H9 (cell line): Measurements from ENCODE around the gene GALNT9. TPM values are rescaled to one million over a fixed set of nuclear protein-coding genes. Genes with fewer than 3 reads are reported as not detected.

Source experiments
- DNase-seq: peaks from one replicate; pipeline ENCODE4 v3.0.0-alpha.2; 2017
- H2AFZ ChIP-seq: one replicate; pipeline ENCODE4 v1.6.1; 2013; ENCODE audit warnings: mild to moderate bottlenecking, low read length, control low read depth, moderate library complexity
- H2AK5ac ChIP-seq: 2 replicates; pipeline ENCODE4 v1.6.1; 2013; ENCODE audit warnings: low read length, control low read depth, mixed read lengths; ENCODE audit not compliant: insufficient read length
- H2BK120ac ChIP-seq: one replicate; pipeline ENCODE4 v1.6.1; 2013; ENCODE audit warnings: low read depth, mild to moderate bottlenecking, low read length, control low read depth, inconsistent platforms; ENCODE audit not compliant: poor library complexity, severe bottlenecking
- H2BK12ac ChIP-seq: 2 replicates; pipeline ENCODE4 v1.6.1; 2013; ENCODE audit warnings: low read length, control low read depth, mixed read lengths, low read depth; ENCODE audit not compliant: insufficient read length
- H2BK15ac ChIP-seq: 2 replicates; pipeline ENCODE4 v1.6.1; 2013; ENCODE audit warnings: low read depth, low read length, control low read depth
- H2BK20ac ChIP-seq: one replicate; pipeline ENCODE4 v1.6.1; 2013; ENCODE audit warnings: low read depth, mild to moderate bottlenecking, low read length, control low read depth, inconsistent platforms; ENCODE audit not compliant: poor library complexity, severe bottlenecking
- H2BK5ac ChIP-seq: 2 replicates; pipeline ENCODE4 v1.6.1; 2013; ENCODE audit warnings: low read length, control low read depth, mixed read lengths; ENCODE audit not compliant: insufficient read length
- H3K14ac ChIP-seq: 2 replicates; pipeline ENCODE4 v1.6.1; 2013; ENCODE audit warnings: low read length, control low read depth; ENCODE audit not compliant: insufficient read depth
- H3K18ac ChIP-seq: 2 replicates; pipeline ENCODE4 v1.6.1; 2013; ENCODE audit warnings: low read depth, mild to moderate bottlenecking, mixed read lengths, low read length, control low read depth; ENCODE audit not compliant: insufficient read length
- H3K23ac ChIP-seq: 2 replicates; pipeline ENCODE4 v1.6.1; 2013; ENCODE audit warnings: low read length, control low read depth, mixed read lengths, low read depth; ENCODE audit not compliant: insufficient read length
- H3K23me2 ChIP-seq: 2 replicates; pipeline ENCODE4 v1.6.1; 2013; ENCODE audit warnings: low read depth, mild to moderate bottlenecking, mixed read lengths, low read length, control low read depth; ENCODE audit not compliant: insufficient read length, poor library complexity, severe bottlenecking
- H3K27ac ChIP-seq: 2 replicates; pipeline ENCODE4 v1.5.1; 2013; ENCODE audit warnings: low read length, control low read depth, mixed read lengths, low read depth; ENCODE audit not compliant: insufficient read length
- H3K27me3 ChIP-seq: 2 replicates; pipeline ENCODE4 v1.6.1; 2013; ENCODE audit warnings: low read length, control low read depth, inconsistent platforms; ENCODE audit not compliant: insufficient read depth
- H3K4ac ChIP-seq: 2 replicates; pipeline ENCODE4 v1.6.1; 2013; ENCODE audit warnings: low read depth, mild to moderate bottlenecking, control low read depth, inconsistent platforms, low read length, moderate library complexity
- H3K4me1 ChIP-seq: 2 replicates; pipeline ENCODE4 v1.6.1; 2013; ENCODE audit warnings: low read length, control low read depth, inconsistent platforms; ENCODE audit not compliant: insufficient read depth
- H3K4me2 ChIP-seq: 2 replicates; pipeline ENCODE4 v1.6.1; 2013; ENCODE audit warnings: low read length, control low read depth, mixed read lengths; ENCODE audit not compliant: insufficient read length, insufficient read depth
- H3K56ac ChIP-seq: 2 replicates; pipeline ENCODE4 v1.6.1; 2013; ENCODE audit warnings: low read depth, mild to moderate bottlenecking, mixed read lengths, low read length, control low read depth; ENCODE audit not compliant: insufficient read length
- H3K79me1 ChIP-seq: 2 replicates; pipeline ENCODE4 v1.6.1; 2013; ENCODE audit warnings: low read depth, mild to moderate bottlenecking, moderate library complexity, low read length, control low read depth, inconsistent platforms; ENCODE audit not compliant: insufficient read depth, poor library complexity, severe bottlenecking
- H3K79me2 ChIP-seq: 2 replicates; pipeline ENCODE4 v1.6.1; 2013; ENCODE audit warnings: low read length, control low read depth, inconsistent platforms; ENCODE audit not compliant: insufficient read depth
- H3K9ac ChIP-seq: 2 replicates; pipeline ENCODE4 v1.6.1; 2013; ENCODE audit warnings: low read length, control low read depth, mixed read lengths; ENCODE audit not compliant: insufficient read length; ENCODE audit errors: extremely low read depth
- H3K9me3 ChIP-seq: one replicate; pipeline ENCODE4 v1.6.1; 2013; ENCODE audit warnings: low read depth, low read length, inconsistent platforms; ENCODE audit not compliant: control insufficient read depth
- H3T11ph ChIP-seq: one replicate; pipeline ENCODE4 v1.6.1; 2013; ENCODE audit warnings: mild to moderate bottlenecking, low read length, control low read depth, inconsistent platforms
- H4K20me1 ChIP-seq: one replicate; pipeline ENCODE4 v1.6.1; 2013; ENCODE audit not compliant: control insufficient read depth, insufficient read length, insufficient read depth
- H4K5ac ChIP-seq: 2 replicates; pipeline ENCODE4 v1.6.1; 2013; ENCODE audit warnings: low read depth, mild to moderate bottlenecking, mixed read lengths, low read length, control low read depth; ENCODE audit not compliant: insufficient read length
- H4K8ac ChIP-seq: replicated peaks from 2 replicates; pipeline ENCODE4 v1.6.1; 2013; ENCODE audit warnings: low read length, control low read depth, mixed read lengths, low read depth; ENCODE audit not compliant: insufficient read length
- H4K91ac ChIP-seq: 2 replicates; pipeline ENCODE4 v1.6.1; 2013; ENCODE audit warnings: low read depth, mild to moderate bottlenecking, moderate library complexity, mixed read lengths, low read length, control low read depth; ENCODE audit not compliant: insufficient read length
- H3K27ac Mint-ChIP-seq, 3 experiments: 2 replicates in 2 of 3; 3 replicates in 1 of 3; pipeline ENCODE4 v1.8.0; 2020 to 2021; ENCODE audit warnings: mixed read lengths in 3 of 3, mild to moderate bottlenecking in 1 of 3, moderate library complexity in 1 of 3
- H3K27me3 Mint-ChIP-seq: 2 replicates; pipeline ENCODE4 v1.8.0; 2021; ENCODE audit warnings: low read depth, mild to moderate bottlenecking, moderate library complexity, mixed read lengths
- H3K36me3 Mint-ChIP-seq, 3 experiments: 2 replicates in 2 of 3; 3 replicates in 1 of 3; pipeline ENCODE4 v1.8.0; 2020 to 2021; ENCODE audit warnings: low read depth in 3 of 3, mixed read lengths in 3 of 3; ENCODE audit not compliant: insufficient read depth in 1 of 3
- H3K4me1 Mint-ChIP-seq, 2 experiments: 2 replicates each; pipeline ENCODE4 v1.8.0; 2020; ENCODE audit warnings: mixed read lengths in 2 of 2
- H3K4me3 Mint-ChIP-seq, 2 experiments: 2 replicates in 1 of 2; 3 replicates in 1 of 2; pipeline ENCODE4 v1.8.0; 2020 to 2021; ENCODE audit warnings: mild to moderate bottlenecking in 2 of 2, mixed read lengths in 2 of 2, moderate library complexity in 1 of 2
- H3K9me3 Mint-ChIP-seq, 2 experiments: 2 replicates in 1 of 2; 3 replicates in 1 of 2; pipeline ENCODE4 v1.8.0; 2020; ENCODE audit warnings: mild to moderate bottlenecking in 2 of 2, mixed read lengths in 2 of 2, moderate library complexity in 1 of 2
- whole genome bisulfite sequencing: extraction: QIAGEN DNeasy Blood & Tissue Kit; methylation state at CpG from one replicate; pipeline ENCODE4 v1.1.7; 2013; ENCODE audit warnings: missing lambda C conversion rate, low lambda C conversion rate, mixed read lengths; ENCODE audit not compliant: insufficient read length; ENCODE audit errors: extremely low coverage; 5-methylcytosine and 5-hydroxymethylcytosine counted together
- total RNA-seq: library from RNA; stranded (reverse); gene quantifications from 2 replicates; pipeline ENCODE4 v1.2.1, GENCODE V29; 2021
- TF ChIP-seq, protein P1 (sequence below): fragments of 200-600 bp; sonication (generic); conservative IDR thresholded peaks from 3 replicates; pipeline ENCODE4 v1.8.0; 2021; ENCODE audit warnings: antibody characterized with exemption, mild to moderate bottlenecking

GALNT9 gene
- total RNA-seq, 1 experiment from 2014 or later, result 0.35 TPM

DNA sequence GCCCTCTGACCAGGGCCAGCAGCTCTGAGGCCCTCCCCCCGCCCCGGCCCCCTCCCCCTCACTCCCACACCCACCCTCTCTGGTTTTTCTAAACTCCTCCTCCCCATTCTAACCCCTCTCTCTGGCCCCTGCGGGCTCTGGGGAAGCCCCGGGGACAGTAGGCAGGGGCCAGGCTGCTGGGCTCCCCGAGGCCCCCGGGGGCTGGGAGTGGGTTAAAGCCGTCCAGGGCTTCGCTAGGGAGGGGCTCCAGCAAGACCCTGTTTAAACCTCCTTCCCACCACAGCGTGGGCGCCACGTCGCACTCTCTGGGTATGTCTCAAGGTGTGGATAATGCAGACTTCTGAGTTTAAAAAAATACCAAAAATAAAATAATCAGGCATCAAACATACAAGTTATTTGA lies 51.4 kb downstream of the GALNT9 start:
- Histone ChIP-seq H3T11ph (no peak overlapping the region), H4K20me1 (no peaks in the 10 kb centered on the region), H2BK15ac (no peak overlapping the region), H4K5ac (no peak overlapping the region), H2BK12ac (no peak overlapping the region), H3K4me2 (no peak overlapping the region), H2BK5ac (no peak overlapping the region), H4K8ac (no peak overlapping the region), H2BK20ac (no peak overlapping the region), H3K23me2 (no peaks in the 10 kb centered on the region), H3K9ac (no peak overlapping the region), H3K4ac (no peak overlapping the region), H3K9me3 (no peaks in the 10 kb centered on the region), H4K91ac (no peak overlapping the region), H3K23ac (no peak overlapping the region), H3K18ac (no peak overlapping the region), H2BK120ac (no peak overlapping the region), H3K56ac (no peak overlapping the region), H3K27me3 (no peaks in the 10 kb centered on the region), H3K79me1 (no peaks in the 10 kb centered on the region), H3K4me1 (peaks cover 6% of the 10 kb centered on the region; the same call in 1 of the 2 replicates), H2AK5ac (no peak overlapping the region), H2AFZ (no peak overlapping the region), H3K27ac (no peak overlapping the region), H3K79me2 (no peaks in the 10 kb centered on the region), H3K14ac (no peak overlapping the region)
- DNase-seq, result no peak
- TF ChIP-seq, protein P1, sequence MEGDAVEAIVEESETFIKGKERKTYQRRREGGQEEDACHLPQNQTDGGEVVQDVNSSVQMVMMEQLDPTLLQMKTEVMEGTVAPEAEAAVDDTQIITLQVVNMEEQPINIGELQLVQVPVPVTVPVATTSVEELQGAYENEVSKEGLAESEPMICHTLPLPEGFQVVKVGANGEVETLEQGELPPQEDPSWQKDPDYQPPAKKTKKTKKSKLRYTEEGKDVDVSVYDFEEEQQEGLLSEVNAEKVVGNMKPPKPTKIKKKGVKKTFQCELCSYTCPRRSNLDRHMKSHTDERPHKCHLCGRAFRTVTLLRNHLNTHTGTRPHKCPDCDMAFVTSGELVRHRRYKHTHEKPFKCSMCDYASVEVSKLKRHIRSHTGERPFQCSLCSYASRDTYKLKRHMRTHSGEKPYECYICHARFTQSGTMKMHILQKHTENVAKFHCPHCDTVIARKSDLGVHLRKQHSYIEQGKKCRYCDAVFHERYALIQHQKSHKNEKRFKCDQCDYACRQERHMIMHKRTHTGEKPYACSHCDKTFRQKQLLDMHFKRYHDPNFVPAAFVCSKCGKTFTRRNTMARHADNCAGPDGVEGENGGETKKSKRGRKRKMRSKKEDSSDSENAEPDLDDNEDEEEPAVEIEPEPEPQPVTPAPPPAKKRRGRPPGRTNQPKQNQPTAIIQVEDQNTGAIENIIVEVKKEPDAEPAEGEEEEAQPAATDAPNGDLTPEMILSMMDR, result no peak
- H3K27ac Mint-ChIP-seq, result no peak overlapping the region
- H3K27me3 Mint-ChIP-seq, result peaks cover 36% of the 10 kb centered on the region
- peaks cover 28 to 49% of the 10 kb centered on the region in 2 experiments for H3K4me1 Mint-ChIP-seq
- H3K9me3 Mint-ChIP-seq, result no peaks in the 10 kb centered on the region
- WGBS, result no CpG with 5 or more reads among the region's 12 CpGs
- no peaks in the 10 kb centered on the region for H3K36me3 Mint-ChIP-seq
- no peak overlapping the region for H3K4me3 Mint-ChIP-seq
